NB4 (cell line): ENCODE data around the gene BST1.

Experiments
- POLR2A ChIP-seq: IDR thresholded peaks from 2 replicates; pipeline ENCODE4 v1.6.1; 2011; ENCODE audit warnings: mild to moderate bottlenecking; ENCODE audit not compliant: insufficient read length; ENCODE audit errors: extremely low read depth
- TF ChIP-seq, protein P1 (sequence below): IDR thresholded peaks from one replicate; pipeline ENCODE4 v1.5.1; 2012; ENCODE audit warnings: low read depth, low read length
- TF ChIP-seq, protein P2 (sequence below): IDR thresholded peaks from 2 replicates; pipeline ENCODE4 v1.6.1; 2011; ENCODE audit warnings: low read depth, low read length

DNA sequence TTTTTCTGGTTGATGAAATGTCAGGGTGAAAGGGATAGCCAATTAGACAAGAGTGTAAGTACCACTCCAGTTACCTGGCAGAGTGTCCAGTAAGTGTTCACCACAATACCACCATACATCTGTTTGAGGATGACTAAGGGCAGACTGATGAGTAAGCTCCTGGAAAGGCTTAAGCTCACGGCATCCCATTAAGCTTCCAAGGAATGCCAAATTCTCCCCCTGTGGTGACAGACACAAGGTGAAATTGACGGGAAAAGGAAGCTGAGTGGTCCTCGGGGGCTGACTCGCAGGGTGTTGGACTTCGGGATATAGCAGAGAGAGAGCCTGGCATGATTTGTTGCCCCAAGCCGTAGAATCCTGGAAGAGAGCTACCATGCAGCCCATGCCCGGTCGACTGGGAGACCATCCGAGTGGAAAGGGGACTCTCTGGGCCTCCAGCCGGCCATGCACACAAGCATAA is 7.6 kb upstream of the BST1 start:
- no peak for TF ChIP-seq POLR2A
- TF ChIP-seq, protein P1, sequence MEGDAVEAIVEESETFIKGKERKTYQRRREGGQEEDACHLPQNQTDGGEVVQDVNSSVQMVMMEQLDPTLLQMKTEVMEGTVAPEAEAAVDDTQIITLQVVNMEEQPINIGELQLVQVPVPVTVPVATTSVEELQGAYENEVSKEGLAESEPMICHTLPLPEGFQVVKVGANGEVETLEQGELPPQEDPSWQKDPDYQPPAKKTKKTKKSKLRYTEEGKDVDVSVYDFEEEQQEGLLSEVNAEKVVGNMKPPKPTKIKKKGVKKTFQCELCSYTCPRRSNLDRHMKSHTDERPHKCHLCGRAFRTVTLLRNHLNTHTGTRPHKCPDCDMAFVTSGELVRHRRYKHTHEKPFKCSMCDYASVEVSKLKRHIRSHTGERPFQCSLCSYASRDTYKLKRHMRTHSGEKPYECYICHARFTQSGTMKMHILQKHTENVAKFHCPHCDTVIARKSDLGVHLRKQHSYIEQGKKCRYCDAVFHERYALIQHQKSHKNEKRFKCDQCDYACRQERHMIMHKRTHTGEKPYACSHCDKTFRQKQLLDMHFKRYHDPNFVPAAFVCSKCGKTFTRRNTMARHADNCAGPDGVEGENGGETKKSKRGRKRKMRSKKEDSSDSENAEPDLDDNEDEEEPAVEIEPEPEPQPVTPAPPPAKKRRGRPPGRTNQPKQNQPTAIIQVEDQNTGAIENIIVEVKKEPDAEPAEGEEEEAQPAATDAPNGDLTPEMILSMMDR, result no peak
- TF ChIP-seq, protein P2, sequence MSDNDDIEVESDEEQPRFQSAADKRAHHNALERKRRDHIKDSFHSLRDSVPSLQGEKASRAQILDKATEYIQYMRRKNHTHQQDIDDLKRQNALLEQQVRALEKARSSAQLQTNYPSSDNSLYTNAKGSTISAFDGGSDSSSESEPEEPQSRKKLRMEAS, result no peak
